Limb (tissue), 2 donors: ENCODE results near the gene CLEC16A.

ENCODE experiments used
- DNase-seq, 2 donors: peaks; one replicate each; pipeline ENCODE4 v3.0.0-alpha.2; 2016; ENCODE audit errors: extremely low spot score in 2 of 2

CLEC16A gene

GRCh38 chr16:11015076-11015475 lies 70.7 kb downstream of the CLEC16A start:
- DNase-seq = peak in 1 of 2 donors; percentile 28

GRCh38 chr16:11015607-11016006 lies 71.2 kb downstream of the CLEC16A start:
- no peak for DNase-seq

GRCh38 chr16:11016524-11016988 lies 72.2 kb downstream of the CLEC16A start:
- no peak for DNase-seq

GRCh38 chr16:11016993-11017392 lies 72.6 kb downstream of the CLEC16A start:
- no peak for DNase-seq

GRCh38 chr16:11017499-11017898 lies 73.1 kb downstream of the CLEC16A start:
- DNase-seq = no peak

- DNase-seq = no peak
Observed at GRCh38 chr16:11020388-11020787, 76.0 kb downstream of the CLEC16A start.

GRCh38 chr16:11020792-11021551 lies 76.6 kb downstream of the CLEC16A start:
- DNase-seq = peak in 1 of 2 donors; percentile 48

GRCh38 chr16:11022002-11022401 lies 77.6 kb downstream of the CLEC16A start:
- no peak for DNase-seq

- no peak for DNase-seq
Observed at GRCh38 chr16:11023262-11024039, 79.1 kb downstream of the CLEC16A start.

- no peak for DNase-seq
Observed at GRCh38 chr16:11024333-11025053, 80.1 kb downstream of the CLEC16A start.

GRCh38 chr16:11025120-11025531 lies 80.8 kb downstream of the CLEC16A start:
- DNase-seq = no peak

GRCh38 chr16:11029948-11030347 lies 85.6 kb downstream of the CLEC16A start:
- no peak for DNase-seq

- no peak for DNase-seq
Observed at GRCh38 chr16:11030990-11031510, 86.7 kb downstream of the CLEC16A start.

- no peak for DNase-seq
Observed at GRCh38 chr16:11032000-11032921, 87.9 kb downstream of the CLEC16A start.

- peak in 1 of 2 donors; percentile 67 for DNase-seq
Observed at GRCh38 chr16:11032922-11033291, 88.5 kb downstream of the CLEC16A start.

GRCh38 chr16:11033629-11034420 lies 89.5 kb downstream of the CLEC16A start:
- peak in 1 of 2 donors; percentile 57 for DNase-seq

GRCh38 chr16:11034481-11034931 lies 90.1 kb downstream of the CLEC16A start:
- DNase-seq = no peak

GRCh38 chr16:11035096-11035495 lies 90.7 kb downstream of the CLEC16A start:
- DNase-seq = no peak

- no peak for DNase-seq
Observed at GRCh38 chr16:11036040-11036439, 91.7 kb downstream of the CLEC16A start.
